ENCODE measurements around the gene PSMC6.

DNA sequence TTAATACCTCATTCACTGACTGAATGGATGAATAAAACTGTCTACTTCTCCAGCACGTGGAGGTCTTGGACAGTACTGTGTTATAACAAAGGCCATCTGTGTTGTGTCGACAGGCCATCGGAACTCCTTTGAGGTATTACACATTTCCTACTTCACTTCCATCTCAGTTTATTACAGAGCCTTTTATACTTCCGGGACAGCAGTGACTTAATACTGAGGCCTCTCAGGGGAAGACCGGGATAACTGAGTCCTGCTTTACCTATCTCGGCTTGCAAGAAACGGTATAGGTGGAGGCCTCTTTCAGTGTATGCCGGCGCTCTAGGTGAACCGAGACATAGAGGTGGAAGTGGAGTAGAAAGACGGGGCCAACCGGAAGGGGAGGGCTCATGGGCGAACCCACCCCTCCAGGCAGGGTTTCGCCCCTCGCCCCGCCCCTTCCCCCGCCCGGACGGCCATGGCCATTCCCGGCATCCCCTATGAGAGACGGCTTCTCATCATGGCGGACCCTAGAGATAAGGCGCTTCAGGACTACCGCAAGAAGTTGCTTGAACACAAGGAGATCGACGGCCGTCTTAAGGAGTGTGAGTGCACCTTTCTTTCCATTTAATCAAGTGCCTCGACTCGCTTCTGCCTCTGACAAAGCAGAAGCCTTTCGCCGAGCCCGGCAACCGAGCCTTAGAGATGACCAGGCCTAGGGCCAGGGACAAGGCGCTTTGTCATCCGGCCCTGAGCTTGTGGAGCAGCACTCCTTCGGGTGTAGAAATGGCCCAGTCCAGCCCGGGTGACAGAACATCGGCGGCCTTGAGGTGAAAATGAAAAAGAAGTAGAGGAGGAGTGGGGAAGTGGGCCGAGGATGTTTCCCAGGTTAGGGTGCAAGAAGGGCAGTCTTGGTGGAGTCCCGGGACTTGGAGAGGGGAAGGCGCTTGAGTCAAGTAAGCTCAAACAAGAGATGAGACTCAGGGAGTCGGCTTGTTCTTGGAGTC, at the start of gene PSMC6:
- no peak for TF ChIP-seq FOXK2 (IDR thresholded peaks at IDR 0.05)
- TF ChIP-seq SUZ12 (IDR thresholded peaks at IDR 0.05) = no peak
- 0 out of 2 replicates have a peak, but pooled peaks have one; percentile 32 for TF ChIP-seq NFRKB (IDR thresholded peaks at IDR 0.05)
- no peak for TF ChIP-seq TARDBP (IDR thresholded peaks at IDR 0.05)
- TF ChIP-seq HDGF (IDR thresholded peaks at IDR 0.05; ENCODE audit: borderline replicate concordance) = peak; percentile 88; the same call in 1 of the 2 replicates
